ENCODE results near the gene SHANK1.

GRCh38 chr19:50708179-50708879 lies 11.3 kb downstream of the SHANK1 start:
- TF ChIP-seq POLR2A (IDR thresholded peaks at IDR 0.05): no peak
- TF ChIP-seq, protein P1, sequence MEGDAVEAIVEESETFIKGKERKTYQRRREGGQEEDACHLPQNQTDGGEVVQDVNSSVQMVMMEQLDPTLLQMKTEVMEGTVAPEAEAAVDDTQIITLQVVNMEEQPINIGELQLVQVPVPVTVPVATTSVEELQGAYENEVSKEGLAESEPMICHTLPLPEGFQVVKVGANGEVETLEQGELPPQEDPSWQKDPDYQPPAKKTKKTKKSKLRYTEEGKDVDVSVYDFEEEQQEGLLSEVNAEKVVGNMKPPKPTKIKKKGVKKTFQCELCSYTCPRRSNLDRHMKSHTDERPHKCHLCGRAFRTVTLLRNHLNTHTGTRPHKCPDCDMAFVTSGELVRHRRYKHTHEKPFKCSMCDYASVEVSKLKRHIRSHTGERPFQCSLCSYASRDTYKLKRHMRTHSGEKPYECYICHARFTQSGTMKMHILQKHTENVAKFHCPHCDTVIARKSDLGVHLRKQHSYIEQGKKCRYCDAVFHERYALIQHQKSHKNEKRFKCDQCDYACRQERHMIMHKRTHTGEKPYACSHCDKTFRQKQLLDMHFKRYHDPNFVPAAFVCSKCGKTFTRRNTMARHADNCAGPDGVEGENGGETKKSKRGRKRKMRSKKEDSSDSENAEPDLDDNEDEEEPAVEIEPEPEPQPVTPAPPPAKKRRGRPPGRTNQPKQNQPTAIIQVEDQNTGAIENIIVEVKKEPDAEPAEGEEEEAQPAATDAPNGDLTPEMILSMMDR (IDR thresholded peaks at IDR 0.05): no peak
- TF ChIP-seq POLR2AphosphoS5 (IDR thresholded peaks at IDR 0.05): no peak
